GM15510 (cell line): ENCODE measurements around the gene FLYWCH1.

Experiments used
- POLR2A ChIP-seq: IDR thresholded peaks from 3 replicates; pipeline ENCODE4 v1.6.1; 2011; ENCODE audit warnings: borderline replicate concordance; ENCODE audit not compliant: insufficient read length; ENCODE audit errors: extremely low read depth

The FLYWCH1 gene

GRCh38 chr16:2966043-2966807, 54.5 kb downstream of the FLYWCH1 start:
- TF ChIP-seq POLR2A, result no peak

DNA sequence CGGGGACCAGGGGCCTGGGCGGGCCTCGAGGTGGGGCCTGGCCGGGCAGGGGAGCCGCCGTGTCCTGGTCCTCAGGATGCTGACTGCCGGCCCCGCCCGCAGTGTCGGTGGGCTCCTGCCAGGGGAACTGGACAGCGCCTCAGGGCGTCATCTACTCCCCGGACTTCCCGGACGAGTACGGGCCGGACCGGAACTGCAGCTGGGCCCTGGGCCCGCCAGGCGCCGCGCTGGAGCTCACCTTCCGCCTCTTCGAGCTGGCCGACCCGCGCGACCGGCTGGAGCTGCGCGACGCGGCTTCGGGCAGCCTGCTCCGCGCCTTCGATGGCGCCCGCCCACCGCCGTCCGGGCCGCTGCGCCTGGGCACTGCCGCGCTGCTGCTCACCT, 55.1 kb downstream of the FLYWCH1 start:
- TF ChIP-seq POLR2A, result no peak

DNA sequence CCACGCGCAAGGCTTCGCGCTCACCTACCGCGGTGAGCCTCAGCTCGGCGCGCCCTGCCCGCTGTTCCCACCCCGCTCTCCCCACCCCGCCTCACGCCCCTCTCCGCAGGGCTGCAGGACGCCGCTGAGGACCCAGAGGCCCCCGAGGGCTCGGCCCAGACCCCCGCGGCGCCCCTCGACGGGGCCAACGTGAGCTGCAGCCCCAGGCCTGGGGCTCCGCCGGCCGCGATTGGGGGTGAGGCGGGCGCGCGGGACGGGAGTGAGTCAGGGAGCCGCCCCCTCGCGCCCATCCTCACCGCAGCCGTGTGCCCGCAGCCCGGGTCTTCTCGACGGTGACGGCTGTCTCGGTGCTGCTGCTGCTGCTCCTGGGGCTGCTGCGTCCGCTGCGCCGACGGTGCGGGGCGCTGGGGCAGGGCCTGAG, 55.5 kb downstream of the FLYWCH1 start:
- TF ChIP-seq POLR2A, result no peak

DNA sequence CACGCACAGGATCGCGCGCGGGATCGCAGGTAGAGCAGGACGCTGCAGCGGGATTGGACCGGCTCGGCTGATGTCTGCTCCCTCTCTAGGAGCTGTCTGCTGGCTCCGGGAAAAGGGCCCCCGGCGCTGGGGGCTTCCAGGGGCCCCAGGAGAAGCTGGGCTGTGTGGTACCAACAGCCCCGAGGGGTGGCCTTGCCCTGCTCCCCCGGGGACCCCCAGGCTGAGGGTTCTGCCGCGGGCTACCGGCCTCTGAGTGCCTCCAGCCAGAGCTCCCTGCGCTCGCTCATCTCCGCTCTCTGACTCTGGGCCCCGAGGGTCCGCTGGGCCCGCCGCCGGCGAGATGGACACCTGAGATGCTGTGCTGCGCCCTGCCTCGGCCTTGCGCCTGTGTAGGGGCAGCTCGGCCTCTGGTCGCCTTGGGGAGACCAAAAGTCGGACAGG, 56.0 kb downstream of the FLYWCH1 start:
- no peak for TF ChIP-seq POLR2A

DNA sequence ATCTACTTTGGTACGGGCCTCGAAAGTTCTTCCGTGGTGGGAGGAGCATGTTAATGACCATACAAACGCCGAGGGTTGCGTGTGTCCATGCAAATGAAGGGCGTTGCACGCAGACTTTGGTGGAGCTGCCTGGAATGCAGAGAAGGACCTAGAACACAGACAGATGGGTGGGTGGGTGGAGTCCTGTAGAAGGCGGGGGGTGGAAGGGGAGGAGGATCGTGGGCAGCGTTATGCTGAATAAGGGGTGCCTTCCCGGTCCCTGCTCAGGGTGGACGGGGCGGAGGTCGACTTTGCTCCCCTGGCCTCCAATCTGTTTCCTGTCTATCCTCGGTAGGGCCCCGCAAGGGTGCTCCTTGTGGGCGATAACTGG, 56.6 kb downstream of the FLYWCH1 start:
- no peak for TF ChIP-seq POLR2A

DNA sequence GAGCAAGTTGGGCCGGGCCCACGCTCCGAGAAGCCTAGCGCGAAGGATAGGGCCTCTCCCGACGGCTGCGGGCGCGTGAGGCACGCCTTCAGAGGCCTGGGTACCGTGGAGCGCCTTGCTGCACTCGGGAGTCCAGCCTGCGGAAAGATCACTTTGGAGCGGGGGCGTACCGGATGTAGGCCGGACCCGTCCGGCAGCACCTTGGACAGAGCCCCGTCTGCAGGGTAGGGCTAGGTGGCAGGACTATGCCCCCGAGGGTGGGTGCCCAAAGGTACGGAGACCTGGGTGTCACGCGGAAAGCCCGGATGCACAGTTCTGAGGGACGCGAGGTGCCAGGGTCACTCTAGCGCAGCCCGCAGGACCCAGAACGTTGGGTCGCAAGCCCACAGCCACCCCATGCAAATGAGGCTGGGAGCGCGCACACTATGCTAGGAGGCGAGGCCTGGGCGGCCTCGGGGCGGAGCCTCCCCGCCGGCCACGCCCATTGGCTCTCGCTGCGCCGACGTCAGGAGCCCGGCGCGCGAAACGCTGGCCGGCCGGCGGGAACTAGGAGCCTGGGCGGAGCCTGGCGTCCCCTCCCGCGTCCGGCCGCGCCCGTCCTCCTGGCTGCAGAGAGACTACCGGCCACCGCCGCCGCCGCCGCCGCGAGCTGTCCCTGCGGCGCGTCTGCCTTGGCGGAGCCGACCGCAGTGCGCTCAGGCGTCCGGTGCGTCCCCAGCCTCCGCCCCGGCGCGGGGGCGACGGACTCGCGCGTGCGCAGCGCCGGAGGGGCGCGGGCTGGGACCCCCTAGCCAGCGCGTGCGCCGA, 57.2 kb downstream of the FLYWCH1 start, which contains the start of gene PAQR4:
TSS of gene PAQR4 (plus strand) at position 611 of the 807 bp plus-strand sequence. CDS start 327 bp downstream, outside the sequence.
- peak; percentile 56 for TF ChIP-seq POLR2A

GRCh38 chr16:2969545-2970521, 58.1 kb downstream of the FLYWCH1 start:
- peak; percentile 47 for TF ChIP-seq POLR2A

DNA sequence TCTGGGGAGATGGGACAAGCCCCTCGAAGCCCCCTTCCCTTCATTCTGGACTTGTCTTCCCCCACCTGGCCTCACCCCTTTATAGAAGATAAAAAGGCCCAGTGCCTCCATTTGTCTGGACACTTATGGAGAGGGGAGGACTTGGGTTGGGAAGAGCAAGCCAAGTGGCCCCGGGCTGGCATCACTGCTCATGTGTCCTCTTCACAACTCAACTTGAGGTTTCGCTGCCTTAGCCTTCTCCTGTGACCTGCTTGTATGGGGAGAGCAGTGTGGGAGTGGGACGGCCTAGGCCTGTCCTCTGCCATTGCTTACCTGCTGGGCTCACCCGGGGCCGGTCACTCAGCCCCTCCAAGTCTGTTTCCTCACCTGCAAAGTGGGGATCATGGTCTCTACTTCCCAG, 58.8 kb downstream of the FLYWCH1 start:
- TF ChIP-seq POLR2A, result no peak

- TF ChIP-seq POLR2A, result peak; percentile 13
Observed at GRCh38 chr16:2971134-2971984, 59.6 kb downstream of the FLYWCH1 start.

DNA sequence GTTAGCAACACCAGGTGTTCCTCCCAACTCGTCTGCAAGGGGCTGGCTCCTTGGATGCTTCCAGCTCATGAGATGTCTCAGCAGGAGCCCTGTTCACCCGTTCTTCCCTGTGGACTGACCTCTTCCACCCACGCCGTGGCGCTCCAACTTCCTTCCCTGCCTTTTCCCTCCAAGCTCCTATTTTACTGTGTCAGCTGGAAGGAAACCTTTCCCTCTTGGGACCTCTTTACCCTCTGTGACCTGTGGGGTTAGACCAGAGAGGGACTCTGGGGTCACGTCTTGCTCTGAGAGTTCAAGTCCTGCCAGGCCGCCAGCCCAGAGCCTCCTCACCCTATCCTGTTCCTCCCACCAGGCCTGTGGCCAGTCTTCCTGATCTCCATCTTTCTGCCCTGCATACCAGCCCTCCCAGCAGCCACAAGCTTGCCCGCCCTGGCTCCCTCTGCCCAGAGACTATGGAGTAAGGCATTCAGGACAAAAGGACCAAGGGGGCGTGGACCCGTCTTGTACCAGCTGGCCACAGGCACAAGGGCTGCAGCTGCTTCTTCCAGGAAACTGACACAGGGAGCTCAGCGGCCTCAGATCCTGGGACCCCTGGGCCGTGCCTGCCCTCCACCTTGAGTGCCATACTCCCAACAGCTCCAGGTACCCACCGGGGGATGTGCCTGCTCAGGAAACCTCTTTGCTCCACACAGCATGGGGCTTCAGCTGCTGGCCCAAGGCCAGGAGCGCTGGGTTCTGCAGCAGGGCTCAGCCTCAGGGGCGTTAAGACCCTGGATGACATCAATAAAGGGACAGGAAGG, 60.5 kb downstream of the FLYWCH1 start:
- no peak for TF ChIP-seq POLR2A

DNA sequence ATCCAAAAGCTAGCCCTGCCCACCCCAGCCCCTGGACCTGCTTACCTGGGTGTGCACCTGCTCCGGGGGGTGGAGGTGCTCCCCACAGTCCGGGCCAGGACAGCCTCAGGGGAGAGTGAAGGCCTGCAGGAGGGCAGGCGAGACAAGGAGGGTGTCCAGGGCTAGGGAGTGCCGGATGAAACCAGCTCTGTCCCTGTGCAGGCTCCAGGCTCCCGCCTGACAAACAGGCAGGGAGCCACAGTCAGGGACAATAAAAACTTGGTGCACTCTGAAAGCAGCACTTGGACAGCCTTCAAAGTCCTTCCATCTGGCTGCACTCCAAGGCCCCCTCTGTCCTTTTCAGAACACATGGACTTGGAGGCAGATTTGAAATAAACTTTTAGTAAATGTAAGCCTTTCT, 61.4 kb downstream of the FLYWCH1 start:
- no peak for TF ChIP-seq POLR2A

DNA sequence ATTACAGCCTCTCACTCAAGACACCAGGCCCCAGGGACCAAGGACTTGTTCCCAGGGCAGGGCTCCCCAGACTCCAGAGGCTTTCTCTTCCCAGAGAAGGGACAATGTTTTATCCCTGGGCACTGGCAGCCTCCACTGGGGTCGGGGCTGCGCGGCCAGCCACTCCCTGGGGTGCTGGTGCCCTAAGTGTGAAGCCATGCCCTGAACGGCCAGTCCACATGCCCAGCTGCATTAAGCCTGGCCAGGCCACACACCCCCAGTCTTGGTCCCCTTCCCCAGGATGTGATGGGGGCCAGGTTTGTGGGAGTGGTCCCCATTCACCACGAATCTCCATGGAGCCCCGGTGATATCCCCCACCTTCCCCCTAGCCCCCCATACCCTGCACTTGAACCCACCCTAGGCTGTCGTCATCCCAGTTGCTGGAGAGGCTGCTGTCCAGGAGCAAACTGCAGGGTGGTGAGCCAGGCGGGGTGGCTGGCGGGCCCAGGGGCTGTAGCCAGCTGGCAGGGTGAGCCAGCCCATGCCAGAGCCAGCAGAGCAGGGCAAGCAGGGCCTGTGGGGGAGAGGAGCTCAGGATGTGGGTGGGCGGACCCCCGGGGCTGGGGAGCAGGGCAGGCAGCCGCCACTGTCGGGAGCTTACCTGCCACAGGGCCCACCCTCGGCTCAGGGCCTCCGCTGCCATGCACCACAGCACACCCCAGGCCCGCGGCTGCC, 62.0 kb downstream of the FLYWCH1 start:
- no peak for TF ChIP-seq POLR2A
